Right lobe of liver (tissue), 6 donors: ENCODE data around the gene EML5. TPM values are rescaled to one million over a fixed set of nuclear protein-coding genes. Genes with fewer than 3 reads are reported as not detected.

ENCODE experiments used
- ATAC-seq, 4 donors: fragments of 200-7000 bp; cut with Tn5 transposase; one replicate each; pipeline ENCODE4 v1.9.1; 2020; ENCODE audit warnings: mild to moderate bottlenecking in 4 of 4, moderate library complexity in 4 of 4
- DNase-seq, 3 donors: peaks; one replicate each; pipeline ENCODE4 v3.0.0-alpha.2; 2020
- H3K27ac ChIP-seq, 3 donors: fragments of 200-600 bp; one replicate each; pipeline ENCODE4 v1.8.0; 2022
- H3K27me3 ChIP-seq, 2 donors: fragments of 200-600 bp; one replicate each; pipeline ENCODE4 v1.8.0; 2022
- H3K36me3 ChIP-seq, 4 donors: fragments of 200-600 bp; sonication (generic) in 1 of 4; one replicate each; pipeline versions ENCODE4 v1.5.1 to v1.8.0; 2017 to 2022; ENCODE audit warnings: control low read depth in 1 of 4
- H3K4me1 ChIP-seq, 4 donors: fragments of 200-600 bp; sonication (generic) in 1 of 4; one replicate each; pipeline versions ENCODE4 v1.5.1 to v1.8.0; 2017 to 2022; ENCODE audit warnings: control low read depth in 1 of 4
- H3K4me3 ChIP-seq, 3 donors: fragments of 200-600 bp; one replicate each; pipeline ENCODE4 v1.8.0; 2022
- H3K9me3 ChIP-seq, 4 donors: fragments of 200-600 bp; sonication (generic) in 1 of 4; one replicate each; pipeline versions ENCODE4 v1.5.1 to v1.8.0; 2017 to 2022; ENCODE audit warnings: control low read depth in 1 of 4
- CTCF ChIP-seq, 4 donors: fragments of 200-600 bp in 3 of 4; fragments of 450-650 bp in 1 of 4; IDR thresholded peaks; one replicate each; pipeline versions ENCODE4 v1.5.1 to v1.8.0; 2016 to 2022; ENCODE audit warnings: antibody characterized with exemption in 4 of 4, mild to moderate bottlenecking in 2 of 4
- POLR2A ChIP-seq: fragments of 450-650 bp; IDR thresholded peaks from one replicate; pipeline ENCODE4 v1.6.1; 2017; ENCODE audit warnings: antibody characterized with exemption, mild to moderate bottlenecking
- WGBS: methylation state at CpG from one replicate; pipeline ENCODE4 v1.1.6; 2018; ENCODE audit warnings: low coverage, low lambda C conversion rate; ENCODE audit not compliant: insufficient coverage; ENCODE audit errors: missing lambda C conversion rate; 5-methylcytosine and 5-hydroxymethylcytosine counted together
- intact Hi-C, 2 donors: fragments of 100-400 bp; cut with DNase I; formaldehyde crosslinking; loops; one replicate each; pipeline versions ENCODE4 v1.11.2 to v1.14.1; 2022
- total RNA-seq, 6 experiments: library from RNA; depleted of rRNA in 2 of 6; stranded (reverse); fragments of >200 nt in 2 of 6; fragmentation: NEBNext Ultra II Directional in 3 of 6; extraction: Animal tissue kit (Norgen Biotek cat#: 25700) in 3 of 6; gene quantifications; one replicate each; pipeline versions ENCODE4 v1.1.0 to v1.2.4, GENCODE V29; 2016 to 2023
- donor health status: DM: no; HTN: yes; CAD: no.
- donor health status: DM: no; HTN: no; CAD: no.
- donor health status: DM: no; HTN: no; CAD: no.
- donor health status: DM: no; HTN: yes; CAD: no.
- donor health status: DM: no; HTN: yes; CAD: no.

EML5 gene
- total RNA-seq, 6 experiments from 2014 or later = 0.07 to 1.7 (median 0.24) TPM

GRCh38 chr14:88818018-88818417 lies 25.3 kb upstream of the EML5 start:
- WGBS = 82% methylated on average over 1 of the region's 1 CpG
- H3K27me3 ChIP-seq = no peaks in the 10 kb centered on the region
- DNase-seq (no peak), ATAC-seq (no peak)
- H3K4me3 ChIP-seq = no peak overlapping the region
- intact Hi-C loops = no loop called here
- TF ChIP-seq POLR2A (no peak), CTCF (IDR thresholded peaks at IDR 0.05) (no peak)
- no peaks in the 10 kb centered on the region for H3K9me3 ChIP-seq
- no peak overlapping the region for H3K27ac ChIP-seq
- no peaks in the 10 kb centered on the region for H3K36me3 ChIP-seq
- no peaks in the 10 kb centered on the region for H3K4me1 ChIP-seq

- no peak for ATAC-seq
- H3K4me3 ChIP-seq = no peak overlapping the region
- intact Hi-C loops = no loop called here
- H3K27me3 ChIP-seq = no peaks in the 10 kb centered on the region
- no peak for TF ChIP-seq POLR2A
- TF ChIP-seq CTCF (IDR thresholded peaks at IDR 0.05) = no peak
- no peaks in the 10 kb centered on the region for H3K9me3 ChIP-seq
- no peak for DNase-seq
- 79% methylated on average over 4 of the region's 4 CpGs for WGBS
- H3K4me1 ChIP-seq = no peaks in the 10 kb centered on the region
- H3K36me3 ChIP-seq = no peaks in the 10 kb centered on the region
- H3K27ac ChIP-seq = no peak overlapping the region
These were observed 23.2 kb upstream of the EML5 start for GRCh38 chr14:88815980-88816379.

GRCh38 chr14:88808359-88808758 lies 15.6 kb upstream of the EML5 start:
- no peak for TF ChIP-seq POLR2A
- no peak for TF ChIP-seq CTCF (IDR thresholded peaks at IDR 0.05)
- no peaks in the 10 kb centered on the region for H3K9me3 ChIP-seq
- intact Hi-C loops = no loop called here
- no peak overlapping the region for H3K4me3 ChIP-seq
- no peaks in the 10 kb centered on the region for H3K4me1 ChIP-seq
- DNase-seq = no peak
- no peaks in the 10 kb centered on the region for H3K36me3 ChIP-seq
- ATAC-seq = no peak
- H3K27me3 ChIP-seq = no peaks in the 10 kb centered on the region
- no peak overlapping the region for H3K27ac ChIP-seq

- 50% methylated on average over 1 of the region's 1 CpG for WGBS
- no peak for DNase-seq
- Histone ChIP-seq H3K4me1 (no peaks in the 10 kb centered on the region), H3K4me3 (no peak overlapping the region), H3K27me3 (no peaks in the 10 kb centered on the region), H3K36me3 (no peaks in the 10 kb centered on the region), H3K9me3 (no peaks in the 10 kb centered on the region), H3K27ac (no peak overlapping the region)
- TF ChIP-seq POLR2A = no peak
- TF ChIP-seq CTCF (IDR thresholded peaks at IDR 0.05) = no peak
- no peak for ATAC-seq
- intact Hi-C loops = no loop called here
These were observed 11.7 kb upstream of the EML5 start for GRCh38 chr14:88804477-88804876.

- no peaks in the 10 kb centered on the region for H3K9me3 ChIP-seq
- no peak for DNase-seq
- TF ChIP-seq CTCF (IDR thresholded peaks at IDR 0.05) (no peak), POLR2A (no peak)
- no peaks in the 10 kb centered on the region for H3K4me1 ChIP-seq
- H3K4me3 ChIP-seq = no peak overlapping the region
- H3K27me3 ChIP-seq = no peaks in the 10 kb centered on the region
- no peaks in the 10 kb centered on the region for H3K36me3 ChIP-seq
- intact Hi-C loops = no loop called here
- ATAC-seq = no peak
- no peak overlapping the region for H3K27ac ChIP-seq
- 29% methylated on average over 2 of the region's 2 CpGs for WGBS
These were observed 11.3 kb upstream of the EML5 start for GRCh38 chr14:88804035-88804434.
